Fibroblast of pulmonary artery (primary cell): ENCODE data around the gene GAL3ST1.

Source experiments
- DNase-seq: peaks from one replicate; pipeline ENCODE4 v3.0.0-alpha.2; 2010; ENCODE audit warnings: low read depth
- H3K4me3 ChIP-seq: replicated peaks from 2 replicates; pipeline ENCODE4 v1.5.1; 2011; ENCODE audit warnings: low read depth, mild to moderate bottlenecking, control low read depth, low read length, moderate library complexity
- CTCF ChIP-seq: IDR thresholded peaks from 2 replicates; pipeline ENCODE4 v1.5.1; 2011; ENCODE audit warnings: mild to moderate bottlenecking, control low read depth, low read length, inconsistent platforms; ENCODE audit errors: missing control alignments

GAL3ST1 gene

GRCh38 chr22:30516731-30517130, 57.7 kb downstream of the GAL3ST1 start:
- H3K4me3 ChIP-seq: no peak overlapping the region
- TF ChIP-seq CTCF: no peak
- no peak for DNase-seq

DNA sequence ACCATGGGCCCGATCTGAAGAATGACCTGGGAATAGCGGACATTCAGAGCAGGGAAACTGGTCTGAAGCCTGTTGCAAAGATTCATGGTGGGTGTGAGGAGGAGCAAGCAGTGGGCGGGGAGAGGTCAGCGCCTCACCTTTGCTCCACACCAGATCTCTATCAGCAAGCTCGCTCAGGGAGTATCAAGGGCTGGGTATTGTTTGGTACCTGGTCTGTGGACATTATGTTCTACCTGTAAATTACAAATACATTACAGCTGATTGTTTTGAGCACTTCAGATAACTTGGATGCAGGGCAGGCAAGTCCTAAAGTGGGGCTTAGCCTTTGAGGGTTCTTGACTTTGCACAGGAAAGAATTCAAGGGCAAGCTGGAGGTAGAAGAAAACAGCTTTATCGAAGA, 58.2 kb downstream of the GAL3ST1 start:
- H3K4me3 ChIP-seq: no peak overlapping the region
- TF ChIP-seq CTCF: no peak
- DNase-seq: no peak

GRCh38 chr22:30514252-30514651, 60.2 kb downstream of the GAL3ST1 start:
- TF ChIP-seq CTCF: no peak
- no peak overlapping the region for H3K4me3 ChIP-seq
- DNase-seq: no peak

DNA sequence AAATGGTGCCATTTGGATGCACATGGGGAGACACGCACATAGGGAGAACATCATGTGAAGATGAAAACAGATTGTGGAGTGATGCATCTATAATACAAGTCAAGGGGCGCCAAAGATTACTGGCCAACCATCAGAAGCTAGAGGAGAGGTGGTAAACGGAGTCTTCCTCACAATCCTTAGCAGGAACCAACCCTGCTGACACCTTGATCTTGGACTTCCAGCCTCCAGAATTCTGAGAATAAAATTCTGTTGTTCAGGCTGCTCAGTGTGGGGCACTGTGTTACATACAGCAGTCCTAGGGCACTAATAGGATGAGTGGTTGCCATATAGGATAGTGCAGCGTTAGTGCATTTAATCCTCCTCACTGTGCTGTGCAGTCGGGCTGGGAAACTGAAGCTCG, 61.0 kb downstream of the GAL3ST1 start:
- no peak overlapping the region for H3K4me3 ChIP-seq
- no peak for TF ChIP-seq CTCF
- no peak for DNase-seq

GRCh38 chr22:30511911-30512310, 62.6 kb downstream of the GAL3ST1 start:
- no peak overlapping the region for H3K4me3 ChIP-seq
- no peak for TF ChIP-seq CTCF
- DNase-seq: no peak

GRCh38 chr22:30511109-30511508, 63.4 kb downstream of the GAL3ST1 start:
- H3K4me3 ChIP-seq: no peak overlapping the region
- DNase-seq: no peak
- TF ChIP-seq CTCF: no peak

DNA sequence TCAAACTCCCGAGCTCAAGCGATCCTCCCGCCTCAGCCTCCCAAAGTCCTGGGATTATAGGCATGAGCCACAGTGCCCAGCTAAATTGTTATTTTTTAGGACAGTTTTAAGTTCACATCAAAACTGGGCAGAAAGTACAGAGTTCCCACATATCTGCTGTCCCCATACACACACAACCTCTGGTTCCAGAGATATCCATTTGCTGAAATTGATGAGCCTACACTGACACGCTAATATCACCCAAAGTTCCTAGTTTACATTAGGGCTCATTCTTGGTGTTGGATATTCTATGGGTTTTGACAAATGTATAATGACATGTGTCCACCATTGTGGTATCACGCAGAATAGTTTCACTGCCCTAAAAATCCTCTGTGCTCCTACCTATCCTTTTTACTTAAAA, 66.2 kb downstream of the GAL3ST1 start:
- no peak for TF ChIP-seq CTCF
- no peak for DNase-seq
- H3K4me3 ChIP-seq: no peak overlapping the region
